HG02884 (cell line): ENCODE measurements around the gene PRKG1.

Experiments used
- ATAC-seq: cut with Tn5 transposase; IDR thresholded peaks from one replicate; pipeline ENCODE4 v1.9.1; 2021; ENCODE audit warnings: mild to moderate bottlenecking, moderate library complexity; ENCODE audit not compliant: unreplicated experiment

PRKG1 gene

DNA sequence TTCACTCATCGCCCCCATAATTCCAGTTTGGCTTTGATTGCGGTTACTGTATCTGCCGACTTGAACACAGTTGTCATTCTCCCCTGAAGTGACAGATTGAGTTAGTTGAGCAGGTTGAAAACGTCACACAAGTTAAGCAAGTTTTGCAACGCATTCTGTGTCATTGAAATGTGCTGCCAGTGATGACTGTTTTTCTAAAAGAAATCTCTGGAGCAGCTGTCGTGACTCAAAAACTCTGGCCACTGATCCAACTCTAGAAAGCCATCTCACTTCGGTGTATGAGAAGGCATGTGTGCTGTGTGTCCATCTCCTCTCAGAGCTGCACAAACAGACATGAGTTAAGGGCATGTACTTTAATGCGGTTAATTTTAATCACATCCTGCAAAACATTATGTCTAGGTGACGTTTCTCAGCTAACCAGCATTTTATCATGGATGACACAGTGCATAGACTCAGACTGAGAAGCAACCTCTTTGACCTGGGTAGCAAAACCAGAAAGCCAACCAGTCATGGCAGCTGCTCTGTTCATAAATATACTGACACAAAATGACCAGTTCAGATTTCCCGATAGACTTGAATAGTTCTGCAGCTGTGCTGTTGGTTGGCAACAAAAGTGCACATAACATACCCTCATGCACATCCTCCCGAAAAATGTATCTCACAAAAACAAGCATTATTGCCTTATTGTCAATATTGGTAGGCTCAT, 555.8 kb downstream of the PRKG1 start:
- no peak for ATAC-seq

DNA sequence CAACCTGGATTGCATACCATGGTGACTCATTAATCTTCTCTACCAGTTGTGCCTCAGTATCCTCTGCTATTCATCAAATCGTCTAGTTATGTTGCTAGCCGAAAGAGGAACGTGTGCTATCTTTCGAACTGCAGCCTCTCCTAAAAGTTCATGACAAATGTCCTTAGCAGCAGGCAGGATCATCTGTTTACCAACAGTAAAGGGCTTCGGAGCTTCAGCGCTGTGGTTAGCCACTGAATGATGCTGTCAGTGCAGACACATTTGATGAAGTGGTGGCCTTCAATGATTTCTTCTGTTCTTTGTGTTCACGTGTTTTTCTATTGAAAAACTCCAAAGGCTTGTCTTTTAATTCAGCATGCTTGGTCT, 556.3 kb downstream of the PRKG1 start:
- no peak for ATAC-seq

DNA sequence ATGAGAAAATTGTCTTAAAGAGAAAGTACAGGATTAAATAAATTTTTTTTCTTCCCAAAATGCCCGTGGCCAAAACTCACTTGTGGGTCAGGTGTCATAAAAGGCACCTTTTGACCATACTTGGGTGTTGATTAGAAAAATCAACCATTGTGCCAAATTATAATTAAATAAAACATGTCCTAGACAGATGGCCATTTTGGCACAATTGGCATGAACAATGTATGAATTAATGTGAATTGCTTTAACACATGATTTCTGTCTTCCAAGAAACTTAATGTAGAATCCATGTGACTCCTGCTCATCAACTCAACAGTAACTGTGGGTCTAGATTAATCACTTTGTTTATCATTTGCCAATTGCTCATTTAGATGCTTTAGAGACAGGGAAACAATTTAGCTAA, 561.1 kb downstream of the PRKG1 start:
- ATAC-seq = no peak

DNA sequence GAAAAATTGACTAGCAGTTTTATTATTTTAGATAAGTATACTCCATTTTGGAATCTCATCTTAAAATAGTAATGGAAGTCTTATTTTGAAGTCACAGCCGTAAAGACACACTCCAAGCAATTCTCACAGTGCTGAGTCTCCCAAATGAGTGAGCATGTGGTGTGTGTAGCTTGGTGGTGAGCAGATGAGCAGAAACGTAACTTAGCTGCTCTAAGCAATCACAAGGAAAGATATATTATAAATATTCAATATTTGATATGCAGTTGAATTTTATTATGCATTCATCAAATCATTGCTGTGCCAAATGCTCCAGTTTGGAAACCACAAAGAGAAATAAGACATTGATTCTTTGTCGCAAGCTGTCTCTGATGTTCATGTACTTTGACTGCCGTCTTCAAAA, 563.9 kb downstream of the PRKG1 start:
- ATAC-seq = no peak

DNA sequence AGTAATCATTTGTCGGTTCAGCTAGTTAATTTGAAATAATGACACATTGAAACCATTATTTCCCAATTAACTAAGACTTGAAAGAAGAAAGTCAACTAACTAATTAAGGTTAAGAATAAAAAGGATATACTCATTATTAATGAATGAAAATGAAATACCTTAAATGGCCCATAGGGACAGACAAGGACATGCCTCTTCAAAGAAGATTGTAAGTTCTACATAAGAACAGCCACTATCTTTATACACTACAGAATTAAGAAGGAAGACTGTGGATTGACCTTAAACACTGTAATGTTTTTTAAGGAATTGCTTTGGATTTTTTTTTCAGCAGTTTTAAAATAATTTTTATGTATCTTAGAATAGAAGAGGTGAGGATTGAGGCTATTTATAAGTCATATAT, 564.5 kb downstream of the PRKG1 start:
- ATAC-seq = no peak

DNA sequence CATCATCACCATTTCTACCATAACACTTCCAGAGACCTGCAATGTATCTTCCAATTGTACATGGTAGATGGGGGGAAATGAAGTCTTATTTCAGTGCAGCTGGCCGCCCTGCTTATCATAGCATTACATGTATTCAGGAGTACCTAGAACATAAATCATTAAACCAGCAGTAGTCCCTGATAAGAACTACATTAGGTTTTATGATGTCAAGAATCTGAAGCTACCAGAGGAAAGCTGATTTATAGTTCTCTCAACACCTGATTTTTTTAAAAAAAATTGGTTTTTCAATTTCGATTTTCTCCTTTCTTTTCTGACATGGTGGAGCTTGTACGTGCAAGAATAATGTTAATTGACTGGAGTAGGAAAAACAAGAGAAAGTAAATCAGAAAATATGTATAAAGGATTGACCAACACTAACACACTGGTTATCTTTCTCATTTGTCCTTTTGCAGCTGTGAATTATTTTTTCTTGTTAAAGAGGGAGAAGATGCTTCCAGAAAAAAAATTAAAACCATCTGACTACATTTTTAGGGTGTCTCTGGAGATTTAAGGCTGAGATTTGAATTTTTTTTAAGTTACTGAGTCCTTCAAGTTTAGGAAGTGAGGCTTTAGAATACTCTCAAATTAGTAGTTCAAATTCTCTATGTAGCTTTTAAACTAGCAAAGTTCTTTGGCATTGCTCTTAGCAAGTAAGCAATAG, 566.0 kb downstream of the PRKG1 start:
- ATAC-seq = no peak

DNA sequence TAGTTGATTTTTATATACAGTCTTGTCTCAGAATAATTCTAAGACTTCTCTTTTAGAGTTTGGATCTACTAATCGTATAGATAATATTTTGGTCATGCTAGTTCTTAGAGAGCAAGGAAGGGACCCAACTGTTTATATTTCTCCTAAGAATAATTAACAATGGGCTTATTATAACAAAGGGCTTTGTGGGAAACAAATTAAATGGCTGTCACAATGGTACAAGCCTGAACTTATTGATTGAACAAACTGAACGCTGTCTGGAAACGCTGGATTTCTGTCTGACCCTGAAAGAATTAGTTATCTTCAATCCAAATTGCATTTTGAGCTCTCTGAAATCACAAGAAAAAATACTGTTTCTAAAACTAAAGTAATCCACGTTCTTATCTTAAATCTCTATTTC, 568.3 kb downstream of the PRKG1 start:
- no peak for ATAC-seq

DNA sequence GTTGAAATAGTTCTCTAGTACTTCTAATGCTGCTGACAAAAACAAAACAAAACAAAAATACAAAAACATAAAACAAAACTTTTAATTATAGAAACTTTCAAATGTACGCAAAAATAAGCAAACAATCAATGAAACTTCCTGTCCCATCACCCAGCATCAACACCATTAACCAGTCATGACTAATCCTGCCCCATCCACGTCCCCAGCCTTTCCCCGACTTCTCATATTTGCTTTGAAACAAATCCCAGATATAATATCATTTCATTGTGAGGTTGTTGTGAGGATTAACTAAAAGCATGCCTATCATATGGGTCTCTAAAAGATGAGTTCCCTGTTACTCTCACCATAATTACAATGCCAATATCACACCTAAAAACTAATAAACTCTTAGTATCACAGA, 569.4 kb downstream of the PRKG1 start:
- ATAC-seq = no peak

DNA sequence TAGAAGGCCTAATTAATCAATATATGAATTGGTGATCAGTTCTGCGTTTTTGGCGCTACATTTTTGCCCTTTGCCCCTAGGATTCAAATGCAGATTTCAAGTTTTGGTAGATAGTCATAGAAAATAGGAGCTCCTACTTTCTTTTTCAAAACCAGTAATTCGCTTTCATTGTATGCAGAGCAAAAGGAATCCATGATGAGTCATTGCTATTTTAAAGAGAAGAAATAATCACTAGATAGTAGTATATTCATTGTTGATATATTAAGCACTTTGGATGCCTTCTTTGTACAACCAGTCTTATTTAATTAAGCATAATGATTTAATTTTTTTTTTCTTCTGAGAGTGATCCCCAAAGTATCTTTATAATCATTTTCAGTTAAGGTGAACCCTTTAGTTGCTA, 574.8 kb downstream of the PRKG1 start:
- ATAC-seq = no peak

DNA sequence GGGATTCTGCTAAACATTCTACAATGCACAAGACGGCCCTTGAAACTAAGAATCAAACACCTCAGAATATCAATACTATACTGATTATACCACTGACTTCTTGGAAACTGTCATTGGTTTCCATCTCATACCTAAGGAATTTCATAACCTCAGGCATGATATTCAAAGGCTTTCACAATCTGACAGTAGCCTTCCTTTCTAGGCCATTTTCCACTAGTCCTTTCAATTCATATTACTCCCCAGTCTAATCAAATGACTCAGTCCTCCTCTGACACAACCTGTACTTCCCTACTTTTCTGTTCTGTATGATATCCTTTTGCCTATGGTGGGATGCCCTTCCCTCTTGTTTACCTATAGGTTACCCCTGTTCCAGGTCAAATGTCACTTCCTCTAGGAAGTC, 576.8 kb downstream of the PRKG1 start:
- no peak for ATAC-seq

DNA sequence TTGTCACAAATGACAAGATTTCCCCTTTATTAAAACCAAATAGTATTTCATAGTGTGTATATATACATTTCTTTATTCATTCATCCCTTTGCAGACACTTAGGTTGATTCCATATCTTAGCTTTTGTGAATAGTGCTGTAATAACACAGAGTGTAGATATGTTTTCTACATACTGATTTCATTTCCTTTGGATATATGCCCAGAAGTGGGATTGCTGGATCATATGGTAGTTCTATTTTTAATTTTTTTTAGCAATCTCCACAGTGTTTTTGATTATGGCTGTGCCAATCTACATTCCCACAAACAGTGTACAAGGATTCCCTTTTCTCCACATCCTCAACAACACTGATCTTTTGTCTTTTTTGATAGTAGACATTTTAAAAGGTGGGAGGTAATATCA, 578.7 kb downstream of the PRKG1 start:
- ATAC-seq = no peak

DNA sequence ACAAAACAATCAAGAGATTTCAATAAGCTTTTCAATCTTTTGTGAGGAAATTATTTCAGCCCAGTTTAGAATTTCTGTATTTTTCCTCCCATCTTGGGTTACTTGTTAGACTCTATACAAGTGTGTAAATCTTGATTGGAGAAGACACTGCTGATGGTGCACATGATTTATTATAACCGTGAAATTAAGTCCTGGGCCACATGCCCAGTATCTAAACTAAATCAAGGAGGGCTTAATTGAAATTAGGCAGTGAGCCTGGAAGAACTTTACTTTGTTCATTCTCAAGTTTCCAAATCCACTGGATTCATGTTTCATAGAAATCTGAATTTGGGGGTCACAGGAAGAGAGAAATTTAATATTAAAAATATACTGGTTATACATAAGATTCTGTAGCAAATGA, 580.6 kb downstream of the PRKG1 start:
- no peak for ATAC-seq

DNA sequence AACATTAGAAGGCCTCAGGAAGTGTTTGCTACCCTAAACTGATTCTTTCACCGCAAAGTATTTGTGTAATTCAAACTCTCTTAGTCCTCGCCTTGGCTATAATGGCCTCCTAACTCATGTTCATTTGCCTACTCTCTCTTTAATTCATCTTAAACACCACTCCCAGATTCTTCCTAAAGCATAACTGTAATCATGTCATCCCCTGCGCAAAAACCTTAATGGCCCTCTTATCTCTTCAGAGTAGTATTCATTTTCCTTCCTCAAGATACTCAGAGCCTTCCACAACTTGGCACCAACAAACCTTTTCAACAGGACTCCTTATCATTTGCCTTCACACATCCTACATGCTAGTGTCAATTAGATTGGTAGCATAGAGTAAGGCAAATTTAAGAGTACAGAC, 582.2 kb downstream of the PRKG1 start:
- ATAC-seq = no peak

DNA sequence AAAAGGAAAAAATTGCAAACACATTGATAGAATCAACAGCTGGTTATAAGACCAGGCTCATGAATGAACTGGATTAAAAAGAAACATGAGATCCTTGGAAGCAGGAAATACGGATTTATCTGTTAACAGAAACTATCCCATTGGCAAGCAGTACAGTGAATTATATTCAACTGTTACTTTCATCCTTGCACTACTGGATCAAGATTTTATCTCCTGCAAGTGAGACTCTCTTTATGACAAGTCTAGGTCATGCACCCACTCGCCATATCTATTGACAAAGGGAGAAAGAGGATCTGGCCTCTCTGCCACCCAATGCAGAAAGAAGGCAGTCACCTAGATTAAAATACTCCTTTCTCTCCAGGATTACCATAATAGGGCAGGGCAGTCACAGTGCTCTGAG, 583.7 kb downstream of the PRKG1 start:
- ATAC-seq = no peak

DNA sequence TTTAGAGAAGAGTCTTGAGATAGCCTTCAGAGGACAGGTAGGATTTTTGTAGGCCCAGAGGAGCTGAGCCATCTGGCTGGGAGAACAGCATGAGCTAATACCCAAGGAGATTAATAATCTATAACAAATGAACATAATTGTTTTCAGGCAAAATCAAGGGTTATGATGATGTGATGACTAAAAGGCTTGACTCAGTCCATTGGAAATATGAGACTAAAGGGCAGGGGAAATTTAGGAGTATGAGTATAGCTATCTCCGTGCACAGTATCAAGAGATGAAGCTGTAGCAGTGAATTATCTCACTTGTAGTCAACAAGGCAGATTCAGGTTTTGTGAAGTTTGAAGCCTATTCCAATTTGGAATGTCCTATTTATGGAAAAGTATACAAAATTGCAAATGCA, 585.1 kb downstream of the PRKG1 start:
- ATAC-seq = no peak

DNA sequence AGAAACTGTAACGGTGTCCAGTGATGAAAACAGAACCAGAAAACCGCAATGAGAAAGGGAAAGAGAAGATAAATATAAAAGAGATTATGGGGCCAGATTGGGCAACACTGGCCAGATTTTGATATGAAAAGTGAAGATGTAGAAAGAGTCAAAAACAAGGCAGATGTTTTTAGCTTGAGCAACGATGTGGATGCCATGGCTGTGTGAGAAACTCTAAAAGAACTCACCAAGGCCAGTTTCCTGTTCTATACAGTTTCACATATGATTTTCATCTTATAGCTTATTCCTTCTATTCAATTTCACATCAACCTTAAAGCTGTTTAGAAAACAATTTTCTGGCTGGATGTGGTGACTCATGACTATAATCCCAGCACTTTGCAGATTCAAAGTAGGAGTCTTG, 588.8 kb downstream of the PRKG1 start:
- ATAC-seq = no peak

DNA sequence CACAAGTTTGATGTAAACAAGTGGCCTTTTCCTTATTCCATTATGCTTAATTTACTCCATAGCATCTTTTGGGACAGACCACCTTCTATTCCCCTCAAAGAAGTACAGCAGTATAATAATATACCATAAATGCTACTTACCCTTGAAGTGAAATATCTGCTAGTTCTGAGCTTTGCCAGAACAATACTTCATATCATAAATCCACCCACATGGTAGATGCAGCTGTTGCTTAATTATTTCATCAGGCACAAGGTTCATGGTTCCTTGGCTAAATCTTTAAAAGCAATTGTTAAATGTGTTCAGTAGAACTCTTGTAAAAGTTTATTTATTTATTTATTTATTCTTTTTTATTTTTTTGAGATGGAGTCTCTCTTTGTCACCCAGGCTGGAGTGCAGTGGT, 592.2 kb downstream of the PRKG1 start:
- ATAC-seq = no peak

DNA sequence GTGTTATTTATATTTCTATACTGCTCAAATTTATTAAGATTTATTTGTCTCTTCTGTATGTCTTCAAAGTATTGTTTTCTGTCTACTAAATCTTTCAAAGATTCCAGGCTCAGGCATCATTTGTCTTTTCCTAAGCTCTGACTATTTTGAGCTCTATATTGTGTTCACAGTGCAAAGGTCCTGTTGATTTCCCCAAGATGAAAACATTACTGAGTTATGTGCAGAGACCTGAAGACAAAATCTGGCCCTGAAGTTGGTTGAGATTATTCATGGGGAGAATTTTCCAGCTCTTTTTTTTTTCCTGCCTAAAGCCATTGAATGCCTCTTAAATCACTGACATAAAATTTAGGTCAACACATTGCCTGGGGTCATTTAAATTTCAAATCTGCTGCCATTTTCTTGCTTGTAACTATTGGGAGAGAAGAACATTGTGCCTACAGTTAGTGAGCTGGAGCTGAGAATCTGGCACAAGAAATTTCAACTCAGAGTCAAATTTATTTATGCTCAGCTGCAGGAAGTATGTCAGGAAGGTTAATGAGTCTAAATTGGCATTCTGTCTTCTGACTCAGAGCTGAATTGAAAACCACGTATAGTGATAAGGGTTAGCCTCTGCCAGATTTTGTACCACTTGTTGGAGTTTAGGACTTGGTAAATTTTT, 593.5 kb downstream of the PRKG1 start:
- no peak for ATAC-seq

DNA sequence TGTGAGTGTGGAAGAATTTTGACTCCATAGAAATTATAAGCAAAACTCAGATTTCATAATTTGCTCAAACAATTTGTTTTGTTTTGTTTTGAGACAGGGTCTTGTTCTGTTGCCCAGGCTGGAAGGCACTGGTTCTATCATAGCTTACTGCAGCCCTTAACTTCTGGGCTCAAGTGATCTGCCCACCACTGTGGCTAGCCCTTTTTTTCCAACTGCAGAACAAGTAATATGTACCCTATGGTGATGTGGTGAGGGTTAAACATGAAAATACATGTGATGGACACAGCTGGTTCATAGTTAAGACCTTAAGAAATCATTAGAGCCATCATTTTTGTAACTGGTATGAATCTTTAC, 594.0 kb downstream of the PRKG1 start:
- ATAC-seq = no peak

DNA sequence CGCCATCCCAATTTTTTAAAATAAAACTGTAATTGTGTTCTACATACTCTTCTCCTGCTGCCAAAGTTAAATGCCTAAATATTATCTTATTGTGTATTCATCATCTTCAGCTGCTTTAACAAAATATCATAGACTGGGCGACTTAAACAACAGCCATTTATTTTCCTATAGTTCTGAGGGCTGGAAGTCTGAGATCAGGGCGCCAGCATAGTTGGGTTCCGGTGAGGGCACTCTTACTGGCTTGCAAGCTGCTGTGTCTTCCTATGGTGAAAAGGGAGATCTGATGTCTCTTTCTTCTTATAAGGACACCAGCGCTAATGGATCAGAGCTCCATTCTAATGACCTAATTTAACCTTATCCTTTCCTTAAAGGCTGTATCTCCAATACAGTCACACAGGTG, 594.8 kb downstream of the PRKG1 start:
- no peak for ATAC-seq

DNA sequence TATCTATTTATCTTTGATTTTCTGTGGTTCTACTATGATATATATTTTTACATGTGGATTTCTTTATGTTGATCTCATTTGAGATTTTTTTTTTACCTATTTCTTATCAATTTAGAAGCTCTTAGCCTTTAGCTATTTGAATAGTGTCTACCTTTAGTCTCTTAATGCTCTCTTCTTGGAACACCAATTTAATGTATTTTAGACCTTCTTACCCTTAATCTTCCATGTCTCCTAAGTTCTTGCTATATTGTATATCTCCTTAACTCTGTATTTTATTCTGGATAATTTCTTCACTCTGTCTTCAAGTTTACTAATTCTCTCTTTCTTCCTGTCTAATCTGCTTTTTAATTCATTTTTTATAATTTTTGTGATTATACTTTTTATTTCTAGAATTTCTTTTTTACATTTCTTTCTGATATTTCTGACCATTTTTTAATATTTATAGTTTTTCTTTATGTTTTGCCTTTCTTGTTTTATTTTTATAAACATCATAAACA, 597.8 kb downstream of the PRKG1 start:
- ATAC-seq = no peak

DNA sequence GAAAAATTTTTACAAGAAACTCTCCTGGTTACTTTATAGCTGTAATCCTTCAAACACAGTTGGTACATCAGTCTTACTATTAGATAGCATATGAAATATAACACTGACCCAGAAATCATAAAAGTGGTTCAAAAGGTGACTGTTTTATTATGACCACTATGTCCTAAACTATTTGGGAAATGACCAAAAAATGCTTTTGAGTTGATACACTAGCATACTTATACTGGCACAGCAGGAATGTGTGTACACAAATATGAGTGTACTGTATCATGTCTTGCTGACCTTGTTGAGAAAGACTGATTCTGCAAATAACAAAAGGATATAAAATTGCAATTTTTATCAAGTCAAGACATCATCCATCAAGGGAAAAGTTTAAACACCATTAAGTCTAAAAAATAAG, 600.8 kb downstream of the PRKG1 start:
- ATAC-seq = no peak
